ENCODE results near the gene CAMTA1. TPM values are rescaled to one million over a fixed set of nuclear protein-coding genes. Genes with fewer than 3 reads are reported as not detected.

Gene CAMTA1
- total RNA-seq, 1 experiment from 2014 or later: 118 TPM

- Histone ChIP-seq H2AFZ (ENCODE audit: low read length) (no peak overlapping the region), H3K4me1 (ENCODE audit: low read length) (no peaks in the 10 kb centered on the region), H3K4me3 (ENCODE audit: low read length) (no peak overlapping the region), H3K9me3 (ENCODE audit: low read length) (no peaks in the 10 kb centered on the region), H3K79me2 (ENCODE audit: low read length) (no peaks in the 10 kb centered on the region), H3K27ac (ENCODE audit: low read length) (no peak overlapping the region), H3K4me2 (ENCODE audit: low read depth, low read length, poor library complexity, severe bottlenecking) (no peak overlapping the region), H3K27me3 (ENCODE audit: low read length) (no peaks in the 10 kb centered on the region), H4K20me1 (ENCODE audit: insufficient read depth, low read depth, low read length) (no peaks in the 10 kb centered on the region), H3K9ac (ENCODE audit: low read length) (no peak overlapping the region), H3K9me2 (replicated peaks; ENCODE audit: insufficient read depth, low read length) (no peaks in the 10 kb centered on the region), H3K36me3 (ENCODE audit: insufficient read depth, low read length) (no peaks in the 10 kb centered on the region)
- DNase-seq: no peak
Measured at GRCh38 chr1:7679873-7680206, 894.6 kb downstream of the CAMTA1 start.

- no peak overlapping the region for H3K4me3 ChIP-seq (ENCODE audit: low read length)
- no peak overlapping the region for H2AFZ ChIP-seq (ENCODE audit: low read length)
- no peaks in the 10 kb centered on the region for H3K79me2 ChIP-seq (ENCODE audit: low read length)
- H3K27me3 ChIP-seq (ENCODE audit: low read length): no peaks in the 10 kb centered on the region
- no peak overlapping the region for H3K4me2 ChIP-seq (ENCODE audit: low read depth, low read length, poor library complexity, severe bottlenecking)
- no peak overlapping the region for H3K27ac ChIP-seq (ENCODE audit: low read length)
- no peak overlapping the region for H3K9ac ChIP-seq (ENCODE audit: low read length)
- no peaks in the 10 kb centered on the region for H3K36me3 ChIP-seq (ENCODE audit: insufficient read depth, low read length)
- no peaks in the 10 kb centered on the region for H3K9me3 ChIP-seq (ENCODE audit: low read length)
- no peaks in the 10 kb centered on the region for H3K4me1 ChIP-seq (ENCODE audit: low read length)
- no peaks in the 10 kb centered on the region for H4K20me1 ChIP-seq (ENCODE audit: insufficient read depth, low read depth, low read length)
- no peaks in the 10 kb centered on the region for H3K9me2 ChIP-seq (replicated peaks; ENCODE audit: insufficient read depth, low read length)
- DNase-seq: no peak
Measured at GRCh38 chr1:7680207-7680954, 895.1 kb downstream of the CAMTA1 start.

DNA sequence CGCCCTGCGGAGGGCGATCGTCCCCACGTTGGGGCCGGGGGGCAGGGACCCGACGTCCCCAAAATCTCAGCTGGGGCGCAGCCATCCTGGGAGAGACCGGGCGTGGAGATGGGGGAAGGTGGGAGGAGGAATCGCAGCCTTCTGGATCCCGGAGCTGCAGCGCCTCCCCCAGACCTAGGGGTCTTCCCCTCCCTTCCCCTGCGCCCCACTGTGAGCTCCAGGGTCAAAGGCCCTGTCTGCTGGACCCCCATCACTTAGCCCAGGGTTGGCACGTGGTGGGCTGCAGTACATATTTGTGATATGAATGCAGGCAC, 895.7 kb downstream of the CAMTA1 start:
- H3K27me3 ChIP-seq (ENCODE audit: low read length): no peaks in the 10 kb centered on the region
- H3K79me2 ChIP-seq (ENCODE audit: low read length): no peaks in the 10 kb centered on the region
- no peak overlapping the region for H3K27ac ChIP-seq (ENCODE audit: low read length)
- no peak overlapping the region for H3K9ac ChIP-seq (ENCODE audit: low read length)
- no peaks in the 10 kb centered on the region for H3K9me2 ChIP-seq (replicated peaks; ENCODE audit: insufficient read depth, low read length)
- no peaks in the 10 kb centered on the region for H3K9me3 ChIP-seq (ENCODE audit: low read length)
- no peaks in the 10 kb centered on the region for H3K4me1 ChIP-seq (ENCODE audit: low read length)
- H3K36me3 ChIP-seq (ENCODE audit: insufficient read depth, low read length): no peaks in the 10 kb centered on the region
- DNase-seq: no peak
- no peak overlapping the region for H2AFZ ChIP-seq (ENCODE audit: low read length)
- H3K4me2 ChIP-seq (ENCODE audit: low read depth, low read length, poor library complexity, severe bottlenecking): no peak overlapping the region
- no peaks in the 10 kb centered on the region for H4K20me1 ChIP-seq (ENCODE audit: insufficient read depth, low read depth, low read length)
- H3K4me3 ChIP-seq (ENCODE audit: low read length): no peak overlapping the region

- H3K9ac ChIP-seq (ENCODE audit: low read length): no peak overlapping the region
- no peak overlapping the region for H3K4me3 ChIP-seq (ENCODE audit: low read length)
- no peak overlapping the region for H3K4me2 ChIP-seq (ENCODE audit: low read depth, low read length, poor library complexity, severe bottlenecking)
- no peaks in the 10 kb centered on the region for H3K79me2 ChIP-seq (ENCODE audit: low read length)
- no peaks in the 10 kb centered on the region for H3K9me3 ChIP-seq (ENCODE audit: low read length)
- no peaks in the 10 kb centered on the region for H3K36me3 ChIP-seq (ENCODE audit: insufficient read depth, low read length)
- no peaks in the 10 kb centered on the region for H3K4me1 ChIP-seq (ENCODE audit: low read length)
- no peaks in the 10 kb centered on the region for H3K27me3 ChIP-seq (ENCODE audit: low read length)
- H3K9me2 ChIP-seq (replicated peaks; ENCODE audit: insufficient read depth, low read length): no peaks in the 10 kb centered on the region
- DNase-seq: no peak
- no peaks in the 10 kb centered on the region for H4K20me1 ChIP-seq (ENCODE audit: insufficient read depth, low read depth, low read length)
- H2AFZ ChIP-seq (ENCODE audit: low read length): no peak overlapping the region
- H3K27ac ChIP-seq (ENCODE audit: low read length): no peak overlapping the region
Measured at GRCh38 chr1:7681401-7681800, 896.1 kb downstream of the CAMTA1 start.

DNA sequence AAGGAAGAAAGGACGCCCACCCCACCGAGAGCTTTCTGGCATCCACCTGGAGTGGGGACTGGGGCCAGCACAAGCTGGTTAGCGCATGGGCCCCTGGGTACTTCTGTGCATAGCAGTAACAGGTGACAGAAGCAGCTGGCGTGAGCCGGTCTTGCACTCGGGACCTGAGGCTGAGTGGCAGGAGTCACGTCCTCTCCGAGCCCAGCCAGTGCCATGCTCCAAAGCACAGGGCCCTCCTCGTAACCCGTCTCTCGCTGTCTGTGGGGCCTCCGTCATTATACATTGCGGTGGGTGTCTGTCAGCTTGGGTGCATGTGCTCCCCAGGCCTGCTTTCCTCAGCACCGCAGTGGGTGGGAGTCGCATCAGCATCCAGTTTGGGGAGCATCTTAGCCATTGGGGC, 898.3 kb downstream of the CAMTA1 start:
- Histone ChIP-seq H3K9me2 (replicated peaks; ENCODE audit: insufficient read depth, low read length) (no peaks in the 10 kb centered on the region), H3K27ac (ENCODE audit: low read length) (no peak overlapping the region)

GRCh38 chr1:7684132-7684531, 898.9 kb downstream of the CAMTA1 start:
- H3K79me2 ChIP-seq (ENCODE audit: low read length): no peaks in the 10 kb centered on the region
- no peaks in the 10 kb centered on the region for H3K9me3 ChIP-seq (ENCODE audit: low read length)
- no peaks in the 10 kb centered on the region for H3K27me3 ChIP-seq (ENCODE audit: low read length)
- no peak overlapping the region for H3K4me2 ChIP-seq (ENCODE audit: low read depth, low read length, poor library complexity, severe bottlenecking)
- no peaks in the 10 kb centered on the region for H3K9me2 ChIP-seq (replicated peaks; ENCODE audit: insufficient read depth, low read length)
- H3K4me3 ChIP-seq (ENCODE audit: low read length): no peak overlapping the region
- no peak overlapping the region for H3K27ac ChIP-seq (ENCODE audit: low read length)
- no peaks in the 10 kb centered on the region for H3K36me3 ChIP-seq (ENCODE audit: insufficient read depth, low read length)
- H4K20me1 ChIP-seq (ENCODE audit: insufficient read depth, low read depth, low read length): no peaks in the 10 kb centered on the region
- DNase-seq: no peak
- no peak overlapping the region for H2AFZ ChIP-seq (ENCODE audit: low read length)
- H3K9ac ChIP-seq (ENCODE audit: low read length): no peak overlapping the region
- no peaks in the 10 kb centered on the region for H3K4me1 ChIP-seq (ENCODE audit: low read length)

More for the DNA sequence above, 898.3 kb downstream of the CAMTA1 start:
- Histone ChIP-seq H3K27me3 (ENCODE audit: low read length) (no peaks in the 10 kb centered on the region), H3K4me1 (ENCODE audit: low read length) (no peaks in the 10 kb centered on the region), H3K79me2 (ENCODE audit: low read length) (no peaks in the 10 kb centered on the region), H3K9me3 (ENCODE audit: low read length) (no peaks in the 10 kb centered on the region), H3K9ac (ENCODE audit: low read length) (no peak overlapping the region), H3K4me2 (ENCODE audit: low read depth, low read length, poor library complexity, severe bottlenecking) (no peak overlapping the region), H3K36me3 (ENCODE audit: insufficient read depth, low read length) (no peaks in the 10 kb centered on the region), H3K4me3 (ENCODE audit: low read length) (no peak overlapping the region), H2AFZ (ENCODE audit: low read length) (no peak overlapping the region), H4K20me1 (ENCODE audit: insufficient read depth, low read depth, low read length) (no peaks in the 10 kb centered on the region)
- no peak for DNase-seq

DNA sequence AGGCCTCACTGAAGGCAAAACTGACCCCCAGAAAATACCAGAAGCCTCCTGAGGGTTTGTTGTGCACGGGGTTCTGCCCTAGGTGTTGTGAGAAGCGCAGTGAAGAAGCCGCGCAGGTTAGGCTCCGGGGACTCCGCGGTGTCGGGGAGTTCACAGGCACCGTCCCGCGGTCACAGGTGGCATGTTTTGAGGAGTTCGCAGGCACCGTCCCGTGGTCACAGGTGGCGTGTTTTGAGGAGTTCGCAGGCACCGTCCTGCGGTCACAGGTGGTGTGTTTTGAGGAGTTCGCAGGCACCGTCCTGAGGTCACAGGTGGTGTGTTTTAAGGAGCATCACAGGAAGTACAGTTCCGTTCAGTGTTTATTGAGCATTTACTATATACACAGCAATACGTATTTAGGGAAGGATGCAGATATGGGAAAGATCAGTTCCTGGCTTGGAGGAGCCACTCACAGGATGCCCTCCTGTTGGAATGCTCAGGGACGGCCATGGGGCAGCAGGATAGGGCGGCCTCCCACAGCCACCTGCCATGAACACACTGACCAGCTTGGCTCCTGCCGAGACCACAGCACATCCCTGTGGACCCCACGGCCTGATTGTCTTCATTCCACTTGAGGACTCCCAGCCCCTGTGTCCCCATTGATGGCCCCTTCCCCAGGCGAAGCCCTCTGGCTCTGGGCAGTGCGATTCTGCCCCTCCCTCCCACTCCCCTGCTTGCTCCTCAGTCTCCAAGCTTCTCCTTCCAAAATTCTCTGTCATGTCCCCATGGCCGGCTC, 899.8 kb downstream of the CAMTA1 start:
- Histone ChIP-seq H3K36me3 (ENCODE audit: insufficient read depth, low read length) (no peaks in the 10 kb centered on the region), H3K27me3 (ENCODE audit: low read length) (no peaks in the 10 kb centered on the region), H3K4me2 (ENCODE audit: low read depth, low read length, poor library complexity, severe bottlenecking) (no peak overlapping the region), H3K79me2 (ENCODE audit: low read length) (no peaks in the 10 kb centered on the region), H3K9me2 (replicated peaks; ENCODE audit: insufficient read depth, low read length) (no peaks in the 10 kb centered on the region), H2AFZ (ENCODE audit: low read length) (no peak overlapping the region), H3K9ac (ENCODE audit: low read length) (no peak overlapping the region), H3K9me3 (ENCODE audit: low read length) (no peaks in the 10 kb centered on the region), H3K4me1 (ENCODE audit: low read length) (no peaks in the 10 kb centered on the region), H4K20me1 (ENCODE audit: insufficient read depth, low read depth, low read length) (no peaks in the 10 kb centered on the region), H3K4me3 (ENCODE audit: low read length) (no peak overlapping the region), H3K27ac (ENCODE audit: low read length) (no peak overlapping the region)
- DNase-seq: no peak

- no peaks in the 10 kb centered on the region for H3K79me2 ChIP-seq (ENCODE audit: low read length)
- no peaks in the 10 kb centered on the region for H3K4me1 ChIP-seq (ENCODE audit: low read length)
- H3K4me2 ChIP-seq (ENCODE audit: low read depth, low read length, poor library complexity, severe bottlenecking): no peak overlapping the region
- no peaks in the 10 kb centered on the region for H3K9me2 ChIP-seq (replicated peaks; ENCODE audit: insufficient read depth, low read length)
- H3K36me3 ChIP-seq (ENCODE audit: insufficient read depth, low read length): no peaks in the 10 kb centered on the region
- H2AFZ ChIP-seq (ENCODE audit: low read length): no peak overlapping the region
- no peak overlapping the region for H3K4me3 ChIP-seq (ENCODE audit: low read length)
- DNase-seq: no peak
- no peaks in the 10 kb centered on the region for H3K9me3 ChIP-seq (ENCODE audit: low read length)
- no peaks in the 10 kb centered on the region for H4K20me1 ChIP-seq (ENCODE audit: insufficient read depth, low read depth, low read length)
- no peak overlapping the region for H3K9ac ChIP-seq (ENCODE audit: low read length)
- H3K27me3 ChIP-seq (ENCODE audit: low read length): no peaks in the 10 kb centered on the region
- no peak overlapping the region for H3K27ac ChIP-seq (ENCODE audit: low read length)
Measured at GRCh38 chr1:7686301-7686850, 901.1 kb downstream of the CAMTA1 start.
